ENCODE results near the gene KDF1.

KDF1 gene

DNA sequence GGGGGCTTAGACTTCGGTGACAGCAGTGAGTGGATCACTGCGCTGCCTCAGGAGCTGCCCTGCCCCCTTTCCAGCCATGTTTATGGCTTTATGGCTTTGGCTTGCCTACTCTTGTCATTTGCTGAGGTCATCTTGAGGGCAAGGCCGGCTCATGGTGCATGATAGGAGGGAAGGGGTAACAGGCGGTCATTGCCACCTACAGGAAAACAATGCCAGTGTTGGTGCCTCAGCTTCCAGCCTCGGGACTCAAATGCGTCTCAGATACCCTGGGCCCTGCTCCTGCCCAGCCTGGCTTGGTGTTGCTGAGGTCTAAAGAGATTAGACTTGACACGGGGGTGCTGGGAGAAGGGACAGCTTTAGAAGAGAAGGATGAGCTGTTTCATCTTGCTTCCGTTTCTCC is 14.5 kb downstream of the KDF1 start:
- H3K4me2 ChIP-seq (ENCODE audit: low read length), result no peak overlapping the region
- no peaks in the 10 kb centered on the region for H3K9me3 ChIP-seq (ENCODE audit: control insufficient read depth, low read length)
- no peaks in the 10 kb centered on the region for H3K4me1 ChIP-seq
- no peak overlapping the region for H3K27ac ChIP-seq
- no peak overlapping the region for H3K4me3 ChIP-seq (ENCODE audit: low read depth, low read length)
- no peak overlapping the region for H3K9ac ChIP-seq
- H2AFZ ChIP-seq, result no peak overlapping the region
- no peaks in the 10 kb centered on the region for H3K79me2 ChIP-seq
- TF ChIP-seq, protein P1, sequence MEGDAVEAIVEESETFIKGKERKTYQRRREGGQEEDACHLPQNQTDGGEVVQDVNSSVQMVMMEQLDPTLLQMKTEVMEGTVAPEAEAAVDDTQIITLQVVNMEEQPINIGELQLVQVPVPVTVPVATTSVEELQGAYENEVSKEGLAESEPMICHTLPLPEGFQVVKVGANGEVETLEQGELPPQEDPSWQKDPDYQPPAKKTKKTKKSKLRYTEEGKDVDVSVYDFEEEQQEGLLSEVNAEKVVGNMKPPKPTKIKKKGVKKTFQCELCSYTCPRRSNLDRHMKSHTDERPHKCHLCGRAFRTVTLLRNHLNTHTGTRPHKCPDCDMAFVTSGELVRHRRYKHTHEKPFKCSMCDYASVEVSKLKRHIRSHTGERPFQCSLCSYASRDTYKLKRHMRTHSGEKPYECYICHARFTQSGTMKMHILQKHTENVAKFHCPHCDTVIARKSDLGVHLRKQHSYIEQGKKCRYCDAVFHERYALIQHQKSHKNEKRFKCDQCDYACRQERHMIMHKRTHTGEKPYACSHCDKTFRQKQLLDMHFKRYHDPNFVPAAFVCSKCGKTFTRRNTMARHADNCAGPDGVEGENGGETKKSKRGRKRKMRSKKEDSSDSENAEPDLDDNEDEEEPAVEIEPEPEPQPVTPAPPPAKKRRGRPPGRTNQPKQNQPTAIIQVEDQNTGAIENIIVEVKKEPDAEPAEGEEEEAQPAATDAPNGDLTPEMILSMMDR (IDR thresholded peaks at IDR 0.05), result no peak
- no peaks in the 10 kb centered on the region for H3K27me3 ChIP-seq (ENCODE audit: control insufficient read depth, insufficient read depth, low read length)
- no peaks in the 10 kb centered on the region for H3K36me3 ChIP-seq (ENCODE audit: control insufficient read depth, insufficient read depth, low read length)

DNA sequence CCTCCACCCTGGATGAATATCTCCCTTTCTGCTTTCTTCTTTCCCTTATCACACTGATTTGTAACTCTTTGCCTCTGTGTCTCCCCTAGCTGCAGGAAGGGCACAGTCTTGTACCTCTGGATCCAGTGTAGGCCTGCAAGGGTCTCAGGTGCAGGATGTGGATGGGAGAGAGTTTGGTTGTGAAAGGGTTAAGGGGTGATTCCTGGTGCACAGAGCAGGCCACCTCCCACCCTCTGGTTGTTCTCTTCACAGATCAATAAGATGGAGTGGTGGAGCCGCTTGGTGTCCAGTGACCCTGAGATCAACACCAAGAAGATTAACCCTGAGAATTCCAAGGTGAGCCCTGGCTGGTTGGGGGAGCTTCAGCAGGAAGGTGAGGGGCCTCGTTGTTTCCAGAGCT is 15.1 kb downstream of the KDF1 start:
- TF ChIP-seq, protein P1 (IDR thresholded peaks at IDR 0.05), result no peak
- Histone ChIP-seq H2AFZ (no peak overlapping the region), H3K4me3 (ENCODE audit: low read depth, low read length) (no peak overlapping the region), H3K4me2 (ENCODE audit: low read length) (no peak overlapping the region), H3K27me3 (ENCODE audit: control insufficient read depth, insufficient read depth, low read length) (no peaks in the 10 kb centered on the region), H3K79me2 (no peaks in the 10 kb centered on the region), H3K27ac (no peak overlapping the region), H3K36me3 (ENCODE audit: control insufficient read depth, insufficient read depth, low read length) (no peaks in the 10 kb centered on the region), H3K9ac (no peak overlapping the region), H3K4me1 (no peaks in the 10 kb centered on the region), H3K9me3 (ENCODE audit: control insufficient read depth, low read length) (no peaks in the 10 kb centered on the region)

DNA sequence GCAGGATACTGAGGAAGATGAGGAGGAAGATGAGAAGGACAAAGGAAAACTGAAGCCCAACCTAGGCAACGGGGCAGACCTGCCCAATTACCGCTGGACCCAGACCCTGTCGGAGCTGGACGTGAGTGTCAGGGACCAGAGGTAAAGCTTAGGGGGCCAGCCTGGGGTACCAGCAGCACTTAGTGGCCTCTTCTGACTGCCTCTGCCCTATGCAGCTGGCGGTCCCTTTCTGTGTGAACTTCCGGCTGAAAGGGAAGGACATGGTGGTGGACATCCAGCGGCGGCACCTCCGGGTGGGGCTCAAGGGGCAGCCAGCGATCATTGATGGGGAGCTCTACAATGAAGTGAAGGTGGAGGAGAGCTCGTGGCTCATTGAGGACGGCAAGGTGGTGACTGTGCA is 17.6 kb downstream of the KDF1 start:
- no peak overlapping the region for H3K27ac ChIP-seq
- TF ChIP-seq, protein P1 (IDR thresholded peaks at IDR 0.05), result no peak
- no peaks in the 10 kb centered on the region for H3K79me2 ChIP-seq
- no peak overlapping the region for H3K9ac ChIP-seq
- no peak overlapping the region for H2AFZ ChIP-seq
- no peak overlapping the region for H3K4me2 ChIP-seq (ENCODE audit: low read length)
- H3K4me3 ChIP-seq (ENCODE audit: low read depth, low read length), result no peak overlapping the region
- no peaks in the 10 kb centered on the region for H3K36me3 ChIP-seq (ENCODE audit: control insufficient read depth, insufficient read depth, low read length)
- H3K4me1 ChIP-seq, result no peaks in the 10 kb centered on the region
- no peaks in the 10 kb centered on the region for H3K27me3 ChIP-seq (ENCODE audit: control insufficient read depth, insufficient read depth, low read length)
- no peaks in the 10 kb centered on the region for H3K9me3 ChIP-seq (ENCODE audit: control insufficient read depth, low read length)

DNA sequence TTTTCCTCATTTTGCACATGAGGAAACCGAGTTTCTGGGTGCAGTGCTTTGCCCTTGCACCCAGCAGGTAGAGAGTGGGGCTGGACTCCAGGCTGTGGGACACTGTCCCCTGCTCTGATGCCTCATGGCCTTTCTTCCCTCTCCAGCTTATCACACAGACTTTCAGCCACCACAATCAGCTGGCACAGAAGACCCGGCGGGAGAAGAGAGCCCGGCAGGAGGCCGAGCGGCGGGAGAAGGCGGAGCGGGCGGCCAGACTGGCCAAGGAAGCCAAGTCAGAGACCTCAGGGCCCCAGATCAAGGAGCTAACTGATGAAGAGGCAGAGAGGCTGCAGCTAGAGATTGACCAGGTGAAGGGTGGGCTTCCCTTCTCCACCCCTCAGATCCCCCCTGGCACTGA is 19.0 kb downstream of the KDF1 start:
- Histone ChIP-seq H3K36me3 (ENCODE audit: control insufficient read depth, insufficient read depth, low read length) (no peaks in the 10 kb centered on the region), H3K9me3 (ENCODE audit: control insufficient read depth, low read length) (no peaks in the 10 kb centered on the region), H3K79me2 (no peaks in the 10 kb centered on the region), H3K27ac (no peak overlapping the region), H3K27me3 (ENCODE audit: control insufficient read depth, insufficient read depth, low read length) (no peaks in the 10 kb centered on the region), H3K4me1 (no peaks in the 10 kb centered on the region), H3K4me2 (ENCODE audit: low read length) (no peak overlapping the region), H2AFZ (no peak overlapping the region), H3K9ac (no peak overlapping the region), H3K4me3 (ENCODE audit: low read depth, low read length) (no peak overlapping the region)
- TF ChIP-seq, protein P1 (IDR thresholded peaks at IDR 0.05), result no peak

DNA sequence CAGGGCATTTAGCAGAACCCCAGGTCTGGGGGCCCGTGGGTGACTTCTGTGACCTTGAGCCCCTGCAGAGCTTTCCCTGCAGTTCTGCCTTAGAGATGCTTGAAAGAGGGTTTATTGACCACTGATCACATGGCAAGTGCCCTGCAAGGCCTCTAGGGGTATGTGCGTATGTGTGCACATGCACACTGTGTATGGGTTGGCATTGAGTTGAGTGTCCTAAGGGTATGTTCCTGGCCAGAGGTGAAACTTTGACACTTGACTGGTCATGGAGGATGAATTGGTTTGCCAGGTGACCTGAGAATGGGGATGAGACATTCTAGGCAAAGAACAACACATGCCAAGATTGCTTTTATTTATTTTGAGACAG is 21.6 kb downstream of the KDF1 start:
- Histone ChIP-seq H3K9ac (no peak overlapping the region), H3K4me3 (ENCODE audit: low read depth, low read length) (no peak overlapping the region), H3K4me1 (no peaks in the 10 kb centered on the region), H3K4me2 (ENCODE audit: low read length) (no peak overlapping the region), H3K27ac (no peak overlapping the region), H3K27me3 (ENCODE audit: control insufficient read depth, insufficient read depth, low read length) (no peaks in the 10 kb centered on the region), H2AFZ (no peak overlapping the region), H3K36me3 (ENCODE audit: control insufficient read depth, insufficient read depth, low read length) (no peaks in the 10 kb centered on the region), H3K9me3 (ENCODE audit: control insufficient read depth, low read length) (no peaks in the 10 kb centered on the region), H3K79me2 (peaks cover 2% of the 10 kb centered on the region)
- TF ChIP-seq, protein P1 (IDR thresholded peaks at IDR 0.05), result no peak
